HG02970 (cell line): ENCODE data around the gene IGSF3.
"Not testable (repeated sequence)": the region's sequence is repeated elsewhere in the genome, so short reads cannot be mapped to it uniquely, and the experiment has no call there.

Experiments
- ATAC-seq: cut with Tn5 transposase; IDR thresholded peaks from one replicate; pipeline ENCODE4 v1.9.1; 2021; ENCODE audit warnings: mild to moderate bottlenecking, moderate library complexity, moderate number of reproducible peaks; ENCODE audit not compliant: unreplicated experiment, low FRiP score

IGSF3 gene

GRCh38 chr1:116631996-116632925, 35.3 kb downstream of the IGSF3 start:
- not testable (repeated sequence) for ATAC-seq

- not testable (repeated sequence) for ATAC-seq
Measured at GRCh38 chr1:116631554-116631953, 36.0 kb downstream of the IGSF3 start.

- not testable (repeated sequence) for ATAC-seq
Measured at GRCh38 chr1:116630057-116630456, 37.5 kb downstream of the IGSF3 start.

- not testable (repeated sequence) for ATAC-seq
Measured at GRCh38 chr1:116629441-116629840, 38.1 kb downstream of the IGSF3 start.

GRCh38 chr1:116628448-116628847, 39.1 kb downstream of the IGSF3 start:
- ATAC-seq = no peak

- not testable (repeated sequence) for ATAC-seq
Measured at GRCh38 chr1:116627357-116627756, 40.2 kb downstream of the IGSF3 start.

GRCh38 chr1:116626915-116627314, 40.6 kb downstream of the IGSF3 start:
- not testable (repeated sequence) for ATAC-seq

- not testable (repeated sequence) for ATAC-seq
Measured at GRCh38 chr1:116625155-116625554, 42.4 kb downstream of the IGSF3 start.

GRCh38 chr1:116624040-116624439, 43.5 kb downstream of the IGSF3 start:
- no peak for ATAC-seq

- not testable (repeated sequence) for ATAC-seq
Measured at GRCh38 chr1:116622496-116622895, 45.0 kb downstream of the IGSF3 start.

- not testable (repeated sequence) for ATAC-seq
Measured at GRCh38 chr1:116621756-116622155, 45.8 kb downstream of the IGSF3 start.

- ATAC-seq = not testable (repeated sequence)
Measured at GRCh38 chr1:116620392-116620791, 47.1 kb downstream of the IGSF3 start.

- ATAC-seq = not testable (repeated sequence)
Measured at GRCh38 chr1:116619106-116619505, 48.4 kb downstream of the IGSF3 start.

- ATAC-seq = not testable (repeated sequence)
Measured at GRCh38 chr1:116617808-116618207, 49.7 kb downstream of the IGSF3 start.

GRCh38 chr1:116613825-116614224, 53.7 kb downstream of the IGSF3 start:
- not testable (repeated sequence) for ATAC-seq

- ATAC-seq = not testable (repeated sequence)
Measured at GRCh38 chr1:116609801-116610371, 57.6 kb downstream of the IGSF3 start.

- ATAC-seq = not testable (repeated sequence)
Measured at GRCh38 chr1:116608841-116609240, 58.7 kb downstream of the IGSF3 start.

- ATAC-seq = not testable (repeated sequence)
Measured at GRCh38 chr1:116608151-116608550, 59.4 kb downstream of the IGSF3 start.

- ATAC-seq = not testable (repeated sequence)
Measured at GRCh38 chr1:116607463-116607862, 60.1 kb downstream of the IGSF3 start.

GRCh38 chr1:116606067-116606466, 61.5 kb downstream of the IGSF3 start:
- ATAC-seq = not testable (repeated sequence)

- no peak for ATAC-seq
Measured at GRCh38 chr1:116605315-116605714, 62.2 kb downstream of the IGSF3 start.
